Cardiac muscle cell (in vitro differentiated cells and primary cell): Measurements from ENCODE around the gene CHCHD3. TPM values are rescaled to one million over a fixed set of nuclear protein-coding genes. Genes with fewer than 3 reads are reported as not detected.

Experiments used
- DNase-seq, 2 donors: peaks; one replicate each; pipeline versions ENCODE4 v3.0.0 to v3.0.0-alpha.2; 2010 to 2017; ENCODE audit warnings: low read depth in 1 of 2, low spot score in 1 of 2
- H3K27ac ChIP-seq: fragments of 200-600 bp; sonication (generic); 2 replicates; pipeline ENCODE4 v1.5.1; 2016
- H3K27me3 ChIP-seq: fragments of 200-600 bp; sonication (generic); 2 replicates; pipeline ENCODE4 v1.6.0; 2016; ENCODE audit warnings: control low read depth
- H3K36me3 ChIP-seq: fragments of 200-600 bp; sonication (generic); 2 replicates; pipeline ENCODE4 v1.5.1; 2016; ENCODE audit warnings: control low read depth
- H3K4me1 ChIP-seq: fragments of 200-600 bp; sonication (generic); 2 replicates; pipeline ENCODE4 v1.8.1; 2017; ENCODE audit warnings: low read depth, mild to moderate bottlenecking, mixed run types
- H3K4me3 ChIP-seq: fragments of 200-600 bp; sonication (generic); 2 replicates; pipeline ENCODE4 v1.5.1; 2016; ENCODE audit warnings: mild to moderate bottlenecking
- H3K9me3 ChIP-seq: fragments of 200-600 bp; sonication (generic); 2 replicates; pipeline ENCODE4 v1.5.1; 2017; ENCODE audit warnings: low read depth, mild to moderate bottlenecking, control low read depth
- CTCF ChIP-seq: IDR thresholded peaks from 2 replicates; pipeline ENCODE4 v1.5.1; 2012; ENCODE audit warnings: low read depth, mild to moderate bottlenecking, low read length
- polyA plus RNA-seq: library from polyadenylated mRNA; unstranded; fragments of >200 nt; fragmentation: Nextera tagmentation; extraction: Ambion mirVana; gene quantifications from 2 replicates; pipeline ENCODE4 v1.2.1, GENCODE V29; 2016
- total RNA-seq: library from RNA; depleted of rRNA; stranded (reverse); fragments of >200 nt; gene quantifications from 2 replicates; pipeline ENCODE4 v1.2.3, GENCODE V29; 2016

Gene CHCHD3
- total and polyA plus RNA-seq, 2 experiments from 2014 or later, result 95.1 to 127 TPM

GRCh38 chr7:132825932-132826835, 255.7 kb downstream of the CHCHD3 start:
- no peaks in the 10 kb centered on the region for H3K4me1 ChIP-seq
- H3K27ac ChIP-seq, result no peak overlapping the region
- no peak for TF ChIP-seq CTCF
- no peak overlapping the region for H3K4me3 ChIP-seq
- no peaks in the 10 kb centered on the region for H3K27me3 ChIP-seq
- H3K36me3 ChIP-seq, result no peaks in the 10 kb centered on the region
- DNase-seq, result no peak
- H3K9me3 ChIP-seq, result no peaks in the 10 kb centered on the region

GRCh38 chr7:132825222-132825621, 256.7 kb downstream of the CHCHD3 start:
- DNase-seq, result no peak
- no peak overlapping the region for H3K27ac ChIP-seq
- H3K27me3 ChIP-seq, result no peaks in the 10 kb centered on the region
- H3K36me3 ChIP-seq, result no peaks in the 10 kb centered on the region
- no peak for TF ChIP-seq CTCF
- H3K4me3 ChIP-seq, result no peak overlapping the region
- no peaks in the 10 kb centered on the region for H3K9me3 ChIP-seq
- no peaks in the 10 kb centered on the region for H3K4me1 ChIP-seq

GRCh38 chr7:132819648-132820047, 262.2 kb downstream of the CHCHD3 start:
- Histone ChIP-seq H3K4me3 (no peak overlapping the region), H3K27me3 (no peaks in the 10 kb centered on the region), H3K4me1 (no peaks in the 10 kb centered on the region), H3K9me3 (no peaks in the 10 kb centered on the region), H3K36me3 (no peaks in the 10 kb centered on the region), H3K27ac (no peak overlapping the region)
- no peak for DNase-seq
- no peak for TF ChIP-seq CTCF

GRCh38 chr7:132817949-132818348, 263.9 kb downstream of the CHCHD3 start:
- H3K27me3 ChIP-seq, result no peaks in the 10 kb centered on the region

GRCh38 chr7:132815696-132816311, 266.1 kb downstream of the CHCHD3 start:
- no peaks in the 10 kb centered on the region for H3K27me3 ChIP-seq
- TF ChIP-seq CTCF, result no peak
- no peak overlapping the region for H3K4me3 ChIP-seq
- H3K36me3 ChIP-seq, result no peaks in the 10 kb centered on the region
- DNase-seq, result peak in 1 of 2 donors; percentile 29
- no peaks in the 10 kb centered on the region for H3K9me3 ChIP-seq
- H3K4me1 ChIP-seq, result no peaks in the 10 kb centered on the region
- no peak overlapping the region for H3K27ac ChIP-seq

More at GRCh38 chr7:132817949-132818348, 263.9 kb downstream of the CHCHD3 start:
- H3K27ac ChIP-seq, result no peak overlapping the region
- no peak overlapping the region for H3K4me3 ChIP-seq
- no peak for DNase-seq
- H3K9me3 ChIP-seq, result no peaks in the 10 kb centered on the region
- no peak for TF ChIP-seq CTCF
- H3K36me3 ChIP-seq, result no peaks in the 10 kb centered on the region
- no peaks in the 10 kb centered on the region for H3K4me1 ChIP-seq
